ENCODE data around the gene TMEM209.
A peak's percentile ranks its signal among the peaks of the same experiment; 100 is the strongest.
"Not testable (repeated sequence)": the region's sequence is repeated elsewhere in the genome, so short reads cannot be mapped to it uniquely, and the experiment has no call there.

Gene TMEM209

DNA sequence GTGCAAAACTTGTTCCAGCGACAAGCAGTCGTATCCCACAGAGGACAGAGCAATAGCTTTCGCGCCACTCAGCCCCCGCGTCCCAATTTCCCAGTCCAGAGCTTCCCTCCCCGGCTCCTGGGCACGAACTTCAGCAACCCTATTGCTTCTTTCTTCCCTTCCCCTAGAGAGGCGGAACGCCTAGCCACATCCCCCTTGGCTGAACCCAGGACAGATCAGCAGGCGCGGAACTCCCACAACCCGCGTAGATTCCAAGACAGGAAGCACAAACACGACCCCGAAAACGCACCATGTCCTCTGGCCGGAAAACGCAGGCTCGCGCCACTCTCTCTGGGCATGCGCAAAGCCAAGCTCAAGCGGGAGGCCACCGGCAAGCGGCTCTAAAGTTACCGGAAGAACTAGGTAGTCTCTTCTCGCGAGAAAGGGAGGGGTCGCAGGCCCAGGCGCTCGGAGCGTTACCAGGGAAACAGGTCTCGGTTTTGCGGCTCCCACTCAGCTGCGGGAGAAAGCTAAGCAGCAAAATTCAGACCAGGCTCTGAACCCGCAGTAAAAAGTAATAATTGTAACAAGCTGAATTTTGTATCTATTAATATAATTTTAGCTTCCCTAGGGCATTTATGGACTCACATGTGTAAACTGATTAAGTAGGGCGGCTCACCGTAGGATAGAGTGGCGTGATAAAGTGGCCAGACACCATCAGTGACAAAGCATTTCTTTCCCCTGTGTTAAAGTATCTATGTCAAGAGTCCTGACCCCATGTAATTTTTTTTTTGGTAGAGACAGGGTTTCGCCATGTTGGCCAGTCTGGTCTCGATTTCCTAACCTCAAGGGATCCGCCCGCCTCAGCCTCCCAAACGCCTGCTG is at the start of gene TMEM209:
Gene TMEM209 (minus strand): TSS at position 323 of the 864 bp plus-strand sequence. CDS start 31 bp downstream, at position 292.
- DNase-seq (ENCODE audit: low read depth) = peak; percentile 98
- TF ChIP-seq, protein P1, sequence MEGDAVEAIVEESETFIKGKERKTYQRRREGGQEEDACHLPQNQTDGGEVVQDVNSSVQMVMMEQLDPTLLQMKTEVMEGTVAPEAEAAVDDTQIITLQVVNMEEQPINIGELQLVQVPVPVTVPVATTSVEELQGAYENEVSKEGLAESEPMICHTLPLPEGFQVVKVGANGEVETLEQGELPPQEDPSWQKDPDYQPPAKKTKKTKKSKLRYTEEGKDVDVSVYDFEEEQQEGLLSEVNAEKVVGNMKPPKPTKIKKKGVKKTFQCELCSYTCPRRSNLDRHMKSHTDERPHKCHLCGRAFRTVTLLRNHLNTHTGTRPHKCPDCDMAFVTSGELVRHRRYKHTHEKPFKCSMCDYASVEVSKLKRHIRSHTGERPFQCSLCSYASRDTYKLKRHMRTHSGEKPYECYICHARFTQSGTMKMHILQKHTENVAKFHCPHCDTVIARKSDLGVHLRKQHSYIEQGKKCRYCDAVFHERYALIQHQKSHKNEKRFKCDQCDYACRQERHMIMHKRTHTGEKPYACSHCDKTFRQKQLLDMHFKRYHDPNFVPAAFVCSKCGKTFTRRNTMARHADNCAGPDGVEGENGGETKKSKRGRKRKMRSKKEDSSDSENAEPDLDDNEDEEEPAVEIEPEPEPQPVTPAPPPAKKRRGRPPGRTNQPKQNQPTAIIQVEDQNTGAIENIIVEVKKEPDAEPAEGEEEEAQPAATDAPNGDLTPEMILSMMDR (conservative IDR thresholded peaks at IDR 0.05; ENCODE audit: low read depth, low read length) = no peak
- H3K4me3 ChIP-seq (ENCODE audit: low read depth, low read length) = peak within 1 kb of the TSS; percentile 90

DNA sequence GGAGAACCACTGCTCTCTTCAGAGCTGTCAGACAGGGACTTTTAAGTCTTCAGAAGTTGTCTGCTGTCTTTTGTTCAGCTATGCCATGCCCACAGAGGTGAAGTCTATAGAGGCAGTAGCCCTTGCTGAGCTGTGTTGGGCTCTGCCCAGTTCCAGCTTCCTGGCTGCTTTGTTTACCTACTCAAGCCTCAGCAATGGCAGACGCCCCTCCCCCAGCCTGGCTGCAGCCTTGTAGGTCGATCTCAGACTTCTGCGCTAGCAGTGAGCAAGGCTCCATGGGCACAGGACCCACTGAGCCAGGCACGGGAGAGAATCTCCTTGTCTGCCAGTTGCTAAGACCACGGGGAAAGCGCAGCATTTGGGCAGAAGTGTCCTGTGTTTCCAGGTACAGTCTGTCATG is 49.3 kb upstream of the TMEM209 start:
- H3K4me3 ChIP-seq (ENCODE audit: low read depth, low read length) = no peak overlapping the region
- TF ChIP-seq, protein P1 (conservative IDR thresholded peaks at IDR 0.05; ENCODE audit: low read depth, low read length) = no peak
- DNase-seq (ENCODE audit: low read depth) = no peak

- not testable (repeated sequence) for H3K4me3 ChIP-seq (ENCODE audit: low read depth, low read length); DNase-seq (ENCODE audit: low read depth)
Measured at GRCh38 chr7:130249626-130250025, 44.4 kb upstream of the TMEM209 start.

DNA sequence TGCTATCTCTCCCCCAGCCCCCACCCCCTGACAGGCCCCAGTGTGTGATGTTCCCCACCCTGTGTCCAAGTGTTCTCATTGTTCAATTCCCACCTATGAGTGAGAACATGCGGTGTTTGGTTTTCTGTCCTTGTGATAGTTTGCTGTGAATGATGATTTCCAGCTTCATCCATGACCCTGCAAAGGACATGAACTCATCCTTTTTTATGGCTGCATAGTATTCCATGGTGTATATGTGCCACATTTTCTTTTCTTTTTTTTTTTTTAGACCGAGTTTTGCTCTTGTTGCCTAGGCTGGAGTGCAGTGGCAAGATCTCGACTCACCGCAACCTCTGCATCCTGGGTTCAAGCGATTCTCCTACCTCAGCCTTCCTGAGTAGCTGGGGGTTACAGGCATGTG is 43.6 kb upstream of the TMEM209 start:
- H3K4me3 ChIP-seq (ENCODE audit: low read depth, low read length); DNase-seq (ENCODE audit: low read depth): not testable (repeated sequence)

DNA sequence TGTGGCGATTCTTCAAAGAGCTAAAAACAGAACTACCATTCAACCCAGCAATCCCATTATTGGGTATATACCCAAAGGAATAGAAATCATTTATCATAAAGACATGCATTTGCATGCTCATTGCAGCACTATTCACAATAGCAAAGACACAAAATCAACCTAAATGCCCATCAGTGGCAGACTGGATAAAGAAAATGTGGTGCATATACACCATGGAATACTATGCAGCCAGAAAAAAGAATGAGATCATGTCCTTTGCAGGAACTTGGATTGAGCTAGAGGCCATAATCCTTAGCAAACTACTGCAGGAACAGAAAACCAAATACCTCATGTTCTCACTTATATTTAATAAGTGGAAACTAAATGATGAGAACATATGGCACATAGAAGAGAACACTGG is 41.3 kb upstream of the TMEM209 start:
- H3K4me3 ChIP-seq (ENCODE audit: low read depth, low read length); DNase-seq (ENCODE audit: low read depth): not testable (repeated sequence)

- peak; percentile 40 for DNase-seq (ENCODE audit: low read depth)
- not testable (repeated sequence) for H3K4me3 ChIP-seq (ENCODE audit: low read depth, low read length)
Measured at GRCh38 chr7:130243486-130243885, 38.3 kb upstream of the TMEM209 start.

DNA sequence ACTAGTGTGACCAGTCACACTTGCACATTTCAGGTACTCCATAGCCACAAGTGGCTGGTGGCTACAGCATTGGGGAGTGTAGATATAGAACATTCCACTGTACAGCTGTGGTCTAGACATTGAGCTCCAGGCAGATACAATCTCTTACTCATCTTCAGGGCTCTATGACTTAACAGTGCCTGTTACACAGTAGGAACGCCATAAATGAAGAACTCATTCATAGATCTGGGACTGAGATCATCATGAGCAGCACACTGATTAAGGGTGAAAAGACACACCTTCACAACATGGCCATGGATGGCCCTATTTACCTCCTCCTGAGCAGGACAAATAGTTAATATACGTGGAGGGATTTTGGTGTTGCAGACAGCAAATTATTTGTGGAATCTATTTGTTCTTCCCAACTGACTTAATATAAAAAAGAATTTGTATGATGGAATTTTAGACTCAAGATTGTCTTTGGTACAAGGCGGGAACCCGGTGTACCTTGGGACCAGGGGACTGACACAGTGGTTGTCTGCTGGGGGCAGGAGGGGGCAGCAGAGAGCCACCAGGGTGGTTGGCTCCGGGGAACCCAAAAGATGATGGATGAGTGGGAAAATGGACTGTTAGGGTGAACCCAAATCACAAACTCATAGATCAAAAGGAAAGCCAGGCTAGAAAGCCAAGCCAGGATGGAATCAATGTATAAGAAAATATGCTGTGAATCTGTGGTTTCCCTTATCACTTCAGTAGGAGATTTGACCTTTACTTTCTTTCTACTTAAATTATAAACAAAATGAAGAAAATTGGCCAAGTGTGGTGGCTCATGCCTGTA is 37.2 kb upstream of the TMEM209 start:
- TF ChIP-seq, protein P1 (conservative IDR thresholded peaks at IDR 0.05; ENCODE audit: low read depth, low read length) = peak; percentile 97
- peak; percentile 65 for DNase-seq (ENCODE audit: low read depth)
- H3K4me3 ChIP-seq (ENCODE audit: low read depth, low read length) = no peak overlapping the region

- no peak for DNase-seq (ENCODE audit: low read depth)
- H3K4me3 ChIP-seq (ENCODE audit: low read depth, low read length) = no peak overlapping the region
- TF ChIP-seq, protein P1 (conservative IDR thresholded peaks at IDR 0.05; ENCODE audit: low read depth, low read length) = no peak
Measured at GRCh38 chr7:130240240-130240639, 35.0 kb upstream of the TMEM209 start.

GRCh38 chr7:130236361-130236760 is 31.2 kb upstream of the TMEM209 start:
- DNase-seq (ENCODE audit: low read depth); H3K4me3 ChIP-seq (ENCODE audit: low read depth, low read length): not testable (repeated sequence)
